Measurements from ENCODE around the gene DHRS3.
A peak's percentile ranks its signal among the peaks of the same experiment; 100 is the strongest.

The DHRS3 gene

DNA sequence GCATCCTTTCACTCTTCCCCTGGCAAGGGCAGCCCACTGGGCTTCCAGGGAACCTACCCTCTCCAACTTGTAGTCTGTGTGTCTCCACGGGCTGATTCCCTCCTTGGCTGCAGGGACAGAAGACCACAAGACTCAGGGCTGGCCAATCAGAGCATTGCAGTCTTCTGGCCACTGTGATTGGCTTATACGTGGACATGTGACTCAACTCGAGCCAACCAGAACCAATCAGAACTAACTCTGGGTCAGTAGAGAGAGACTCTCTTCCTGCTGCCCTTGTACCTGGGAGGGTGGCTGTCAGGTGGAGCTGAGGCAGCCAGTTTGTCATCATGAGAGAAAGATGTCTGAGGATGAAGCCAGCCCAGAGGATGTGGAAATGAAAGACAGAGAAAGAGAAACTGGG lies 64.0 kb downstream of the DHRS3 start:
- no peak for DNase-seq (ENCODE audit: low read depth)

DNA sequence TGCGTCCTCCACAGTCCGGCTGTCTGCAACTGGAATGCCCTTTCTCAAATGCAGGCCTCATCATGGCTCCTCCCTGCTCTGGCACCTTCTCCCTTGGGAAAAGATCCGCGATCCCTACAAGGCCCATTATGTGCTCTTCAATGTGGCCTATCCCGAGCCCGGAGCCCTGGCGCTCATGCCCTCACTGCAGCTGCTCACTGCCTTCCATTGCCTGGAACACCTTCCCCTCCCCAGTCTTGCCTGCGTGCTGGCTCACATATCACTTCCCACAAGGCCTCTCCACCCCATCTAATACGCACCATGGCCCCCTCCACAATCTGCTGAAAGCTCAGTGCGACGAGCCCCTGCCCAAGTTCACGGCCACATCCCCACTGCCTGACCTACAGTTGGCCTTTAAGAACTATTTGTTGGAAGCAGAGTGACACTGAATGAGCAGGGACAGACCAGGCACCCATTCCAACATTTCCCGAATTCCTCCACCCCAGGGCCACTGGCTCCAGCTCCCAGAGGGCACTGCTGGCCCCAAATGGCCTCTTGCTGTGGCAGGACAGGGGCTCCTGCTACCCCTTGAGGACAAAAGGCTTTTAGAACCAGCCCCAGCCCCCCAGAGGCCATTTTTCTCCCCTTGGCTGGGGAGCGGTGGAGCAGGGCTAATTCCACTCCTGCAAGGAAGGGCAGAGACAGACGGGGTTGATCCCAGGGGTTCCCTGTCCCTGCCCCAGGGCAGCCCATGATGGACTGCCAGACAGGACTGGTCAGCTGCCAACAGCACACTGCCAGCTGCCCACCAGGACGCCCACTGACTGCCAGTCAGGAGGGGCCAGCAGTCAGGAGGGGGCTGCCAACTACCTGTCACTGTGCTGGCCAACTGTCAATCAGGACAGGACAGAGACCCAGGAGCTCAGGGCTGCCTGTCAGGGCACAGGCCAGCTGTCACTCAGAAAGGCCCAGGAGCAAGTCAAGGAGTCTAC lies 64.8 kb downstream of the DHRS3 start:
- no peak for DNase-seq (ENCODE audit: low read depth)

DNA sequence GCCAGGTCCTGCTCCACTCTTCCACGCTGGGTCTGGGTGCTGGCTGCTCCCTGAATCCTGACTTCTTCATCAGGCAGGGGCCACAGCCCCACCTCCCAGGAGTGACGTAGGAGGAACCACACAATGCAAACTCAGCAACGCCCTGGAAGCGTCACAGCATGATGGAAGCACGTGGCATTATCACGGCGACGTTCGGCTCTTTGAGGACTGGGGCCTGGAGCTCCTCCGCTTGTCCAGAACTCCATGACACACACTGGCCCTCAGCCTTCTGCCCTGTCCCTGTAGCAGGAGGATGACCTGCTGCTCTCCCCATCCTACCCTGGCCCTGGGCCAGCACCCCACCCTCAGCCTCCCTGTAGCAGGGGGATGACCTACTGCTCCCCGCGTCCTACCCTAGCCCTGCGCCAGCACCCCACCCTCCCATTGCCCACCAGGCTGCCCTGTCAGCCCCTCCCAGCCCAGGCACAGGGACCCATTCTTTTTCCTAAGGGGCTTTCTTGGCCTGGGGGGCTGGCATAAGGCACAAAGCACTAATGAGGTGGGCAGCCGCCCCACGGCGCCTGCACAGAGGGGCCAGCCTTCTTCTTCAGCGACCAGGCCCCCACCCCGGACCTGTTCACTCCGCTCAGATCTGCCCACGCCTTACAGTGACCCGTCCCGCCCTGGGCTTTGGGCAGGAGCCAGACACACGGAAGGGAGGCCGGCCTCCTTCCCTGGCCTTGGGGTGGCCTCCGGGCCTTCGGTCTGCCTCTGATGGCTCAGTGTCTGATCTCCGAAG lies 65.7 kb downstream of the DHRS3 start:
- DNase-seq (ENCODE audit: low read depth), result no peak

DNA sequence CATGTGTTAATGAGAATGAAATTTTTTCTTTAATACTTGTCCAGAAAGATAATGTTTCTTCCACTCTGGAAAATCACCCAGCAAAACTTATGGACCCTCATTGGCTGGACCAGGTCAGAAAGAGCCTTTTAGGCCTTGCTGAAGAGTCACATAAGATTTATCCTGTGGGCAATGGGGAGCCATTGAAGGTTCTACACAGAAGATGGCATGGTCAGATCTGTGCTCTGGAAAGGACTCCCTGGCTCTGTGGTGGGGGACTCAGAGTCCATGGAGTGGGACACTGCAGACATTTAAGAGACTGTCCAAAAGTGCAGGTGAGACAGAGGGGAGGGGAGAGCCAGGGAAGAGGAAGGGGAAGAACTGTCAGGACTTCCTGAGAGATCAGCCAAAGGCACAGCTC lies 66.4 kb downstream of the DHRS3 start:
- DNase-seq (ENCODE audit: low read depth), result no peak

DNA sequence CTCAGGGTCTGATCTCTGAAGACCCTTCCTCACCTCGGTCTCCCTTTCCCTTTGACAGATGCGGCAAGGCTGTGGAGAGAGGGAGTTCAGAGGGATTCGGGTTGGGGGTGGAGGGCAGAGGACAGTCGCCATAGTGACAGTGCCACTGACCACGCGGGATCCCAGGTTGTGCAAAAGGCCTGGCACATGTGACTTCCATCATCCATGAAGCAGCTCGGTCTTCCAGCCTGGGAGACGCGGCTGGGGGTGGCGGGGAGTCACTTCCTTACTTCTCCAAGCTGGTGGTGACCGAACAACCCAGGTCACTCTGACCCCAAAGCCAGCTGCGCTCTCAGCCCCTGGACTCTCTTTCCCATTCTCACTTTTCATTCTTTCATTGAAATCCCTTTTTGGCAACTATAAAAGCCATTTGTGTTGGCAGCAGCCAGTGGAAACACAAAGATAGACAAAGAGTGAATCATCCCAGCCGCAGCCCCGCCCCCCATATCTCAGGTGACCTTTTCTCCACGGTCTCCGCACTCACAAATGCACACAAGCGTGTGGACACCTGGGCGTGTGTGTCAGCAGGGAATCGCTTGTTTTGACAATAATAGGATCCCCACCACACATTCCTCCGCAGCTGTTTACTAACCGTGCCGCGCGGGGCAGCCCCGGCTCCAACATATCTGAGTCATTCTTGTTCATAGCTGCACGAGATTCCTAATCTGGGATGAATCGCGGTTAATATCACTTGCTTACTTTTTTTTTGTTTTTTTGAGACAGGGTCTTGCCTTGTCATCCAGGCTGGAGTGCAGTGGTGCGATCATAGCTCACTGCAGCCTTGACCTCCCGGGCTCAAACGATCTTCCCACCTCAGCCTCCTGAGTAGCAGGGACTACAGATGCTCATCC lies 68.3 kb downstream of the DHRS3 start:
- DNase-seq (ENCODE audit: low read depth), result peak; percentile 7

DNA sequence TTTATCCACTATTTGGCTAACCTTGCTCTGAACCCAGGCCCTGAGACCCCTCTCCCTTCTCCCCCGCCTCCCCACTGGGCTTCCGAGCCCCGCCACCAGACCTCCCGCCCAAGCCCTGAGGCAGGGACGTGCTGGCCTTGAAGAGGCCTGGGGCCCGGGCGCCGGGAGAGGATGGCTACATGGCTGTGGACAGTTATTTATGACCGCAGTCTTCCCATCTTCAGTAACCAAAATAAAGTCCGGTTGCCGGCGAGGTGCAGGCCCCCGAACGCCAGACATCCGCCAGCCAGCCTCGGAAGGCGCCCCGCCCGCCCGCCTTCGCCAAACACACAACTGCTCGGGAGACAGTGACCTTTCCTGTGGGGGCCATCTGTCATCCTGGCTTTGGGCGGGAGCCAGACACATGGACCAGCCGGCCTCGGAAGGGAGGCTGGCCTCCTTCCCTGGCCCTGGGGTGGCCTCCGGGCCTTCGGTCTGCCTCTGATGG lies 69.0 kb downstream of the DHRS3 start:
- no peak for DNase-seq (ENCODE audit: low read depth)

DNA sequence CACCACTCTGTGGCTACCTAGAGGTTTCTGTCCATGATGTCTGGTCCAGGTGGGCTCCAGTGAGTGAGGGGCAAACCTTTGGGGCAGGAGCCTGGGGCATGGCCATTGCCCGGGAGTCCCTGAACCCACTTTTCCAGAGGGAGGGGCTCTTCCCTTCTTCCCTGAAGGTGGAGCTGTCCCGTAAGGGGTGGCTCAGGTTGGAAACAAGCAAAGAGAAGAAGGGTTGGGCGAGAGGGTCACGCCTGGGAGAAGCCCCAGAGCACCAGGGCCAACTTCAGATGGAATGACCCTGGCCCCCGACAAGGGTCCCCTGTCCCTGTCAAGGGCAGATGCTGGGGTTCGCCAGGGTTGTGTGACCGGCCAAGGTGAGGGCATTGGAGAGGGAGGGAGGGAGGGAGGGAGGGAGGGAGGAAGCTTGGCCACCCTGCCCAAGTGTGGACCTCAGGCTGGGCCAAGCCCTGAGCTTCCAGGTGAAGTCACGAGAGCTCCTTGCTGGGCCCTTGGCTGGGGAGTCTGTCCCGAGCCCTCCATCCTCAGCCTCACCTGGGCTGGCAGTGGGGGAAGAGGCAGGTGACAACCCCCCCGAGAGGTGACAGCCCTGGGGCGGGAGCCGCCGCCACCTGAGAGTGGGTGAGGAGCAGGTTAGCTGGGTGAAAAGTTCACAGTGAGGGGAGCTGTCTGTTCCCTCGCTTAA lies 69.6 kb downstream of the DHRS3 start:
- DNase-seq (ENCODE audit: low read depth), result no peak

DNA sequence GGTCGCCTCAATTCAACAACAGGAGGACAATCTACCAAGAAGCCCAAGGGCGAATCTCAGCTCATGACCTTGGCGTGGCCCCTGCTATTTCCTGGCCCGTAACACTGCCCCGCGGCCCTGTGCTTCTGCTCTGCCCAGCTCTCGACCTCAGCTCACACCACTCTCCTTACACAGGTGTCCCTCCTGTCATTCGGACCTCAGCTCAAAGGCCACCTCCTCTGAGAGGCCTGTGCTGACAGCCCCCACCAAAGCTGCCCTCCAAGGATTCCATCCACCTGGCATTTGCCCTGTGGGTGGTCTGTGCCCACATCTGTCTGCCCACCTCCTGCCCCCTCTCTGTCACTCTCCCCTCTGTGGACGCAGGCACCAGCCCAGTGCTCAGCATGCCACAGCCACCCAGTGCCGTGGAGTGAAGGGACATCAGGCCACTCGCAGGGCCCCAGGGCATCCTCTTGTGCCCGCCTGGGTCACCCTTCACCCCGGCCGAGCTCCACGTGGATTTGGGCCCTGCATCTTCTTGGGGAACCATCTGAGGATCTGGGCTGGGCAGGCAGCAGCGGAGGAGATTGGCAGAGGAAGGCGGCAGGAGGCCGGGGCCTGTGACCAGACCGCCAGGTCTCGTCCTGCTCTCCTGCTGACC lies 70.3 kb downstream of the DHRS3 start:
- no peak for DNase-seq (ENCODE audit: low read depth)

DNA sequence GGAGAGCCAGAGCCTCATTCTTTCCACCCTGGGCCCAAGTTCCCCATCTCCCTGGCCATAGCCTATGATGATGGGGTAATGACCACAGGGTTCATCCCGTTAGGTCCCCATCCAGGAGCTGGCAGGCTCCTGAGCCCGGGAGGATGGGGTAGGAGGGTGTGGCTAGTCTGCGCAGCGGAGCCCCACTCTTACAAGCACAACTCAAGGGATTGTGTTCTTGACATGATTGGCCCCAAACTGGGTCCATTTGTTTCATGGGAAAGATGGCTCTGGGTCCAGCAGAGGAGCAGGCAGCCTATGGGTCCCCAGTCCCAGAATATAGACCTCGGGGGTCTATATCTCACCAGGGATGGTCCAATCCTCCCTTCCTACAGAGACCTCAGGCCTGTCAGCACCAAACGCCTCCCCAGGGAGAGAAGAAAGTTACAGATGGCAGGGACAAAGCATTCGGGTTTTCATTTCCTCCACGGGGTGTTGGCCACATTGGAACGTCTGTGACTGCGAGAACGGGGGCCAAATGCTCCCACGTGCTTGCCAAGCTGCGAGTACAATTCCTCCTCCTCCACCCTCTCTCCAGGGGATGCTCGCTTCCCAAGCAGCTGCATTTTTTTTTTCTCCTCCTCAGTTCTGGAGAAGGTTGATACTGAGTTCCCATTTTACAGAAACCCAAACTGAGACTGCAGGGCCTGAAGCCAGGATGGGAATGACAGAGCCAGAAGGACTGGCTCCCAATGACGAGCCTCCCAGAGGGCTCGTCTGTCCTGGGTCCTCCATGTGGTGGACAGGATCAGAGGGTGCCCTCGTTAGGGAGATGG lies 71.0 kb downstream of the DHRS3 start:
- DNase-seq (ENCODE audit: low read depth), result no peak

DNA sequence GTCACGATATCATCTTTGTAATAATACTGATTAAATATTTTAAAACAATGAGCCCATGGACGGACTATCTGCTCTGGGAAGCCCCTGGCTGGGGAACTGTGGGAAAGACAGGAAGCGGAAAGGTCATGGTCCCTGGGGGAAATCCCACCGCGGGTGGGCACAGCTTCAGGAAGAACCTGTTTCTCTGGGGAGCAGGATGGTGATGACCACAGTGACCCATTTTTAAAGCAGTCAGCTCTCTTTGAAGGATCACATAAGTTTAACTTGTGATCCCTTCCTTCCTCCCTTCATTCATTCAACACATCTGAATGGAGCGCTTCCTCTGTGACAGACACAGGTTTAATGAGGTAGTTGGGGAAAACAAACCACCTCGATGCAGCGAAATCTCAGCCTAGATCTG lies 73.0 kb downstream of the DHRS3 start:
- DNase-seq (ENCODE audit: low read depth), result no peak

DNA sequence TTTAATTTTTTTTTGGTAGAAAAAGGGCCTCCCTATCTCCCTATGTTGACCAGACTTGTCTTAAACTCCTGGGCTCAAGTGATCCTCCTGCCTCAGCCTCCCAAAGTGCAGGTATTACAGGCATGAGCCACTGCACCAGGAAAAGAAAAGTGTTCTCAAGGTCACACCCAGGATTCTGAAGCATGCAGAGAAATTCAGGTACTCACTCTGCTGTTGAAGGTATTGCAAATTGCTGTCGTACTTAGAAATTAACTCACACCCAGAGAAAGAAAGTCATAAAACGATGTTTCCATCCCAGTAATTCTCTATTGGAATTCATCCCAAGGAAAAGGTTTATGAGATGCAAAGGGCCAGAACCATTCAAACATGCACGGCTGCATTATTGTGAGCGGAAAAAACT lies 73.7 kb downstream of the DHRS3 start:
- no peak for DNase-seq (ENCODE audit: low read depth)

DNA sequence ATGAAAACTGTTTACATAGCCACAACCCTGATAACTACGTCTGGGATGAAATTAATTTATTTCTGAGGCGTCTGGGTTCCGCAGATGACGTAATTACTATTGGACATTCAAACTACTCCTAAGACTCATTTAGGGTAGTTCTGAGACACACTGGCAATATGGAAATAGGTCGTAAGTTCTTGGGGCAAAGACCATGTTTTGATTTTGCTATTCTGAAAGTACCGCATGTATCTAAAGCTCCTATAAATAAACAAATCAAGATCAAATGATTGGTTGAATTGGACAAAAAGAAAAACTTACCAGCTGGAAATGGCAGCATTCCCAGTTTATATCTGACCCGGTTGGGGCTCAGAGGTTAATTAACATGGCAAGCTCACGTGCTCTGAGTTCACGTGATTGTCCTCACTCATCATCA lies 74.3 kb downstream of the DHRS3 start:
- DNase-seq (ENCODE audit: low read depth), result no peak

DNA sequence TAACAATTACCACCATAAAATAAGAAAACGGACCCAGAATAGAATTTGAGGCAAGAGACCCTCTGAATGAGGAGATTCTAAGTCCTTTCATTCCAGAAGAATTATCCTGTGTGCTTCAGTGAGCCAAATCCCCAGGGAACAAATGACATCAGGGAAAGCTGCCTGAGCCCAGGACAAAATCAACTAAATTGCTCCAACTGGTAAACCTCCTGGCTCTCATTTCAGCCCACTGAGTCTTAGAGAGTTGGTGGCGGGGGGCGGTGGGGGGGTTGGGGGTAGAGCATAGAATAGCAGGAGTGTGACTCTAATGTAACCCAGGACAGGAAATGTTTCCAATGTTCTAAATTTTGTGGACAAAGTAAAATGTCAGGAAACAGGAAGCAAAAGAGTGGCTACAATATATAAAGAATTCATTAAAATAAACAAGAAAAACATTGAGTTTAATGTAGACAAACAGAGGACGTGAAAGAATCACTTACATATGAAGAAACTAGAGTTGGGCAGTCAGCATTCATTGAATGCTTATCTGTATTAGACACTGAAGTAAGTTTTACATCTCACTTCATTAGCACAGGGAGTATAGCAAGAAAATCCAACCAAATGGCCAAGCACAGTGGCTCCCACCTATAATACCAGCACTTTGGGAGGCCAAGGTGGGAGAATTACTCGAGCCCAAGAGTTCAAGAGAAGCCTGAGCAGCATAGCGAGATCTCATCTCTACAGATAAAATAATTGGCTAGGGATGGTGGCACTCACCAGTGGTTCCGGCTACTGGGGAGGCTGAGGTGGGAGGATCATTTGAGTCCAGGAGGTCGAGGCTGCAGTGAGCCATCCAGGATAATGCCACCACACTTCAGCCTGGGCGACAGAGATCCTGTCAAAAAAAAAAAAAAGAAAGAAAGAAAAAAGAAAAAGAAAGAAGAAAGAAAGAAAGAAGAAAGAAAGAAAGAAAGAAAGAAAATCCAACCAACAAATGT lies 75.1 kb downstream of the DHRS3 start:
- DNase-seq (ENCODE audit: low read depth), result no peak

DNA sequence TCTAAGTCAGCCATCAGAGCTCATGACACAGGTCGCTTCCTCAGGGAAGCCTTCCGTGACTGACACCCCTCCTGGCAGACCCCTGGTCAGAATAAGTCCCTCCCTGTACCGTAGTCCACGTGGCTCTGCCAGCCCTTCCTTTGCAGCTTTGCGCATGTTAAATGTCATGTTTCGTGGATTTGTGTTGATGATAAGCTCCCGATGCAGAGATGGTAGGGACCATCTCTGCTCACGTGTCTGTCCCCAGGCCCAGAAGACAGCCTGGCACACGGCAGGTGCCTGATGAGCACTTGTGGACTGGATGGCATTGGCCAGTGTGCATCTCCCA lies 75.9 kb downstream of the DHRS3 start:
- DNase-seq (ENCODE audit: low read depth), result no peak

DNA sequence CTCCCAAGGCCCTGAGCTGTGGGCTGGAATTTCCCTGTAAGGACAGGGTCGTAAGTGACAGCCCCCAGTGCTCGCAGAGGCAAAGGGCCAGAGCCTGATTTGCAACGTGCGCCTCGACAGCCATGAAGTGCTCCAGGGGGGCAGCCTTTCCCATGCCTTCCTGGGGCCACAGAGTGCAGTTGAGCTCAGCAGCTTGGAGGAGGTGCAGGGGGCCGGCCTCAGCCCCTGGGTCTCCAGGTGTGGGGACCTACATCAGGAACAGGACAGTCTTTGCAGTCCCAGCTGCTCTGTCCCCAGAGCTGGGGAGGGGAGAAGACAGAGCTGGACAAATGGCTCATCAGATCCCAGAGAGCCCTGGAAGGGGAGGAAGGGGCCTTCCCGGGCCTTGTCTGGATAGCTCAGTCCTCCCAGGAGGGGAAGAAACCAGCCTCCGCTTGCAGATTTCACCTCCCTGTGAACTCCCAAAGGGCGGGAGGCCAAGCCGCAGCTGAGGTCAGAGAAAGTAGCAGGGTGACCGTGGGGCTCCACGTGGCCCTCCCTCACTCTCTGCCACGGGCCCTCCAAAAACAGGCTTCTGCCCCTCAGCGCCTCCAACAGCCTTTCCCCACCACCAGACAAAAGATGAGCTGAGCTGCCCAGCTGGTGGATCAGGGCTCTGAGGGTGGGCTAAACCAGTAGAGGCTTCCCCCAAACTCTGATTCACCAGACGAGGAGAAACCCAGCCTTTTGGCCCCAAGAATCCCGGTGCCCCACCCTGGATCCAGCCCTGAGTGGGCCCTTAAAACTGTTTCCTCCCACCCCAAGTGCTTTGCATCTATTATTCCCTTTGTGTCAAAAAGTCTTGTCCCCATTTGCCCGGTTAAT lies 76.5 kb downstream of the DHRS3 start:
- no peak for DNase-seq (ENCODE audit: low read depth)

DNA sequence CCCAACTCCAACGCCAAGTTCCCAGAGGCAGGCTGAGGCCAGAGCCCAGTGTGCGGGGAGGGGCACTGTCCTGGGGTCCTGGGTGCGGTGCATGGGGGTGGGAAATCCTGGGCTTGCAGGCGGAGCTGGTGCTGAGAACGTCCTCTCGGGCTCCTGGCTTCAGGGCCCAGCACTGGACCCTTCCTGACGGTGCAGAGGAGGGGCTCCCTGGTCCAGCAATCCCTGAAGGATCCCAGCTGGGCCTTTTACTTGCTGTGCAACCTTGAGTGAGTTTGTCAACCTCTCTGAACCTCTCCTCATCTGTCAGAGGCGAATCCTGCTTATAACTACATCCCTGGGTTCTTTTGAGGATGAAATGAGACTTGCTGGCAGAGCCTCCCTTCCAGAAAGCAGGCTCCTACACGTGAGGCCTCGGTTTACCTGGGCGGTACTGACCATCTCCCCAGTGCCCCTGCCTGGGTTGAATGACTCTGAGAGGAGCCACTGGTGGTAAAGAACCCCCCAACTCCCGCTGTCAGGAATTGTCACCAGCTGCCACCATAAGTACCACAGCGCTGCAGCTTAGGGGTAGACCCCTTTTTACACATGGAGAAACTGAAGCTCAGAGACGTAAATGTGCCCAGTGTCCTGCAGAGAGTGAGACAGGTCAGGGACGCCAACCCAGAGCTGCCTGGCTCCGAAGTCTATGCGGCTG lies 77.3 kb downstream of the DHRS3 start:
- DNase-seq (ENCODE audit: low read depth), result no peak
